CD4-positive, alpha-beta T cell treated with Interferon gamma for 1 hour (primary cell): ENCODE results near the gene CRACDL.
A peak's percentile ranks its signal among the peaks of the same experiment; 100 is the strongest.

ENCODE experiments used
- DNase-seq: peaks from one replicate; pipeline ENCODE4 v3.0.0-alpha.2; 2020

The CRACDL gene

DNA sequence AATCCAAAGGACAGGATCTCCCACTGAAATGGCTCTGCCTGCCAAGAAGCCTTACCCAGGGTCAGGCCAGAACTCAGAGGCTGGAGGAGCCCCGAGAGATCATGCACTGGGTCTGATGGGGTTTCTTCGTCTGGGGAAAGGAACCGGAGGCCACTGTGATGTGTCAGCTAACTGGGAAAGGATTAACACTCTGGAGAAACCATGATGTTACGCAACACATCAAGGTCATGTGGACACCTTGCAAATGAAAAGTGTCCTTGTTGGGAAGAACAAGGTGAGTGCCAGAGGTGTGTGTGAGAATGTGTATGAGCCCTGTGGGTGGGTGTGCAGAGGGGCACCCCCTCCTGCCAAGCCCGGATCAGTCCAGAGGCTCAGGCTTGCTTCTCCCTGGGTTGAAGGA is 86.9 kb downstream of the CRACDL start:
- no peak for DNase-seq

DNA sequence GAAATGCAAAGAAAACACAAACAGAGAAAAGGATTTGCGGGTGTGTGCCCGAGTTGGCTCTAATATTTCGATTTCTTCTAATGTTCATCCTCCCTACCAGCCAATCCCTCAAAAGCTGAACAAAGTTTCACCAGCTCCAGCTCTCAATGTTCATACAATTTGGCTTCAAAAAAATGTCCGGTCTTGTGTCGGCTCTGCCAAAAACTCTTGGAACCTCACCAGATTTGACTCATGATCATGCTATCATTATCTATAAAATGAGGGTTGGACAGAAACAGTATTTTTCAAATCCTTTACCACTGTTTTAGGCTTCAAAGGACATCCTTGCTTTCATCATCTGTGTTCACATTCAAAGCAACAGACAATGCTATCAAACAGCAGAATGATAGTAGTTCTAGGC is 88.2 kb downstream of the CRACDL start:
- DNase-seq: no peak

DNA sequence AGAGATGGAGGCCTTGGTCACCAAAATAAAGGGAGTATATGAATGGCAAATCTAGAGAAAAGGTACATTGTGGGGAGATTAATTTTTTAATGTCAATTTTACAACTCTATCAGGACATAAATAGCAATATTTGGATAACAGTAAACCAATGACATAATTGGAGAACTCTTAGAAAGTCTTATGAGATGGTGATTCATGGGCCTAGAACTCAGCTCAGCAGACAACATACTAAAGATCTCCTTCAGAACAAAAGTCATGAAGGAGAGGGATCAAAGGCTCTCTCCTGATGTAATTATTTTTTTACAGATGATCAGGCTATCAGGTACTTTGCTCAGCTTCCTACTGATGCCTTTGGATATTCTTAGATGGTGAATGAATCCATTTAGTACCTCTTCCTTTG is 90.0 kb downstream of the CRACDL start:
- no peak for DNase-seq

DNA sequence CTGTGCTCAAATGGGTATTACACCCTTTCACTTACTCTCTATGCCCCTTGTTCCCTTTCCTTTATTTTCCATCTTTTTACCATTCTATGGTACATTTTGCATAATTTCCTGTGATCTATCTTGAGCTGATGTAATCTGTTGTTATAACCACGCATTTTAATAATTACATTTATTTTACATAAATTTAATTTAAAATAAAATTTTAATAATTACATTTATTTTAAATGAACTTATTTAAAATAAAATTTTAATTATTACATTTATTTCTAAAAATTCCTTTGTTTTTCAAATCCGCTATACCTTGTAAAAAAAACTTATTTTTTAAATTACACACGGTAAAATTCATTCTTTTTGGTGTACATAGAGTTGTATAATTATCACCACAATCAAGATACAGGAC is 93.9 kb downstream of the CRACDL start:
- DNase-seq: no peak

DNA sequence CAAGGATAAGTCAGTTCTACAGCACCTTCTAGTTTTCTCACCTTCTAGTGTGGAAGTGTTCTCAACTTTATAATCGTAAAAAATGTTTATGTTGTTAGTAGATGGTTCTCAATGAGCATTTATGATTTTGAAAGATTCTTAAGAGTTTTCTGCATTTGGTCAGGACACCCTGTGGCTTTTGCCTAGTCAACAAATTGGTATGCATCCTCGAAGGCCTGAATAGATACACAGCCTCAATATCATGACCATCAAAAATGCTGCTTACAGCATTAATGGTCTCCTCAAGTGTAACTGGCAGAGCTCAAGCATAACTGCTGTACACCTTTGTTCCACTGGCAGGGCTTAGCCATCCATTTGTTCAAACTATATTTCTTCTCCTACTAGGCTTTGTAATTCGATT is 96.7 kb downstream of the CRACDL start:
- DNase-seq: no peak

DNA sequence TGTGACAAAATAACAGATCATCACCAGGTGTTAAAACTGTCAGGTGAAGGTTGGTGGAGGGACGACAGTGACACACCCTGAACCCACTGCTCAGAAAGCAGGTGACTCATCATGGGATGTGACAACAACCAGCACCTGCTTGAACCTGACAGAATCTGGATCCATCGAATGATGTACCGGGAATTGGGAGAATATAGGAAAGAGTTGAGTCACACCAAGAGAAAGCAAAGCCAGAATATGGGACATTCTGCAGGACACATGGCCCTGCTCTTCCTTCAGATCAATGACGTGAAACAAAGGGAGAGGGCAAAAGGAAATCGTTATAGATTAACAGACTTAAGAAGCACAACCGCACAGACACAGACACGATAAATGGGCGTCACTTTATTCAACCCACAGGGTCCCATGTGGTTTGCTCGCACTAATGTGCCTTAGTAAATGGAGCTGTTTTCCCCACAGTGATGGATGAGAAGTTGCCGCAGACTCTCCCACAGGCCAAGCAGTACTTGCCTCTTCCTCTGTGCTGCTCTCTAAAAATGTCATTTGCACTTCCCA is 100.1 kb downstream of the CRACDL start:
- DNase-seq: peak; percentile 45

DNA sequence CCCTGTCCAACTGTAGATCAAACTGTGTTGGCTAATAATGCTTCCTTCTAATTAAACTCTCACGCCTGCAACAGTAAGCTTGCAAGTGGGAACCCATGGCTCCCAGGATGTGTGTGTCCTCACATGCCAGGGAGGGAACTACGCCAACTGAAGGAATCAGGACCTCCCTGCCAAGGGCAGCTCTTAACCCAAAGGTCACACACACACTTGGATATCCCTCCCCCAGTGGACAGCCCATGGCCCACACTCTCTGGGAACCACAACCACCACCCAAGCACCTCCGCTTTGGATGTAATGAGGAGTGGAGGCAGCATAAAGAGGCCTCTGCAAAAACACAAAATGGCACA is 102.1 kb downstream of the CRACDL start:
- DNase-seq: no peak

DNA sequence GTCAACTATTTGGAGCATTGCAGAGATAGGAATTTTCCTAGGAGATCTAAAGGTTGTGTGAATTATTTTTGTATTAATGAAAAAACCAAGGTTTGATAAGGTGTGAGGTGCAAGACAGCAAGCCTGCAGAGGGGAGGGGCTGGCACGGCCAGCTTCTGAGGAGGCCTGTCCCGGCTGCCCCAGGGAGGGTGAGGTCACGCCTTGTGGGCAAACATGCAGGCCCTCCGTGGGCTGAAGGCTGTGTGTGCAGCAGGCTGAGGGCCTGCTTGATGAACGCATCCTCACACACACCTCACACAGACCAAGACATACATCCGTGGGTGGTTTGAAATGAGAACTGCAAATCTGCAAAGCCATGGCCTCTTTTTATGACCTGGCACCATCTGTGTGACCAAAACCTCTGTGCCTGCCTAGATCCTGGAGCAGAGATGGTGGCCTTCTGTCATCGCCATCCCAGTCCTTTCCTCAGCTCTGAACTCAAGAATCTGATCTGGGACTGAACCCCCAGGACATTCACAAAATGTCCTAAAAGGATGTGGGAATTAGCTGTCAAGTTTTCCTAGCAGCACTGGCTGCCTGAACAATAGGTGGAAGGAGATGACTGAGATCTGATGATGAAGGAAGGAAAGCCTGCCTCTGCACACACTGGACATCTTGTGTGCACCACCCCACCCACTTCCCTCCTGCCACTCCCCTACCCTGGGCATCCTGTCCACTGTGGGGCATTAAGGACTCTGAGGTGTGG is 102.7 kb downstream of the CRACDL start:
- DNase-seq: no peak

DNA sequence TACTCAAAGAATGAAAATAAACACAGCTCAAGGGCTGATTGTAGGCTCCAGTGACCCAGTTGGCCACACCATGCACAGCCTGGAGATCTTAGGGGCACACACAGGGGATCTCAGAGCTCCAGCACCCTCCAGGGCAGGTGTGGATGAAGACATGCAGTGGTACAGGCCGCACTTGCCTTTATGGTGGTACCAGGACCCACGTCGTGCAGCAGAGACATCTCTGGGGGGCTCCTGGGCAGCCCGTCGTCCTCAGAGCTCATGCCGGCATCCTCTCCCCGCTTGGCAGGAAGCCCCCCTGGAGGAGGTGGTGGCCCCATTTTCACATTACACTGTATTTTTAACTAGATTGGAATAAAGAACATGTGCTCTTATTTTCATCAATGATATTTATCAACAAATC is 103.9 kb downstream of the CRACDL start:
- DNase-seq: no peak

DNA sequence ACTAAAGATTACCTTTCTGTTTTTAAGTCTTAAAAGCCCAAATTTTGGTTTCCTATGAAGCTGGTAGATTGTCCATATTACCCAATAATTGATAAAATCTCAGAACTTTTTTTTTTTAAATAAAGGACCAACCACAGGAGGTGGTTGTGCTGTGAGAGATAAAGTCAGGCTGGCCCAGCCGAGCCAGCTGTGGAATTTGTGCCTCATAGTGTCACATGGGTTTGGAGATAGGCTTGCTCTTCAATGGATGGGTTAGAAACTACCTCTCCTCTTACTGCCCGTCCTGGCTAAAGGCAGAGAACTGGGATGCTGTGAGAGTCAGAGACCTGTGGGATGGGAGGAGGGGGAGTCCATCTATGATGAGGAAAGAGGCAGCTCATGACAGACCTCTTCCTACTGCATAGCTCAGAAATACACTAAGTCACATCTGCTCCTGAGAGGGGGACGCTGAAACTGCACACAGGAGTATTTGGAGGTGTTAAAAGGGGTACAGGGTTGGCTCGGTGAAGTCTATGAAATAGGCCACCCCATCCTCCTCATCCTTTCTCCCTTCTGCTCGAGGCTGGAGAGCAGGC is 105.4 kb downstream of the CRACDL start:
- no peak for DNase-seq

DNA sequence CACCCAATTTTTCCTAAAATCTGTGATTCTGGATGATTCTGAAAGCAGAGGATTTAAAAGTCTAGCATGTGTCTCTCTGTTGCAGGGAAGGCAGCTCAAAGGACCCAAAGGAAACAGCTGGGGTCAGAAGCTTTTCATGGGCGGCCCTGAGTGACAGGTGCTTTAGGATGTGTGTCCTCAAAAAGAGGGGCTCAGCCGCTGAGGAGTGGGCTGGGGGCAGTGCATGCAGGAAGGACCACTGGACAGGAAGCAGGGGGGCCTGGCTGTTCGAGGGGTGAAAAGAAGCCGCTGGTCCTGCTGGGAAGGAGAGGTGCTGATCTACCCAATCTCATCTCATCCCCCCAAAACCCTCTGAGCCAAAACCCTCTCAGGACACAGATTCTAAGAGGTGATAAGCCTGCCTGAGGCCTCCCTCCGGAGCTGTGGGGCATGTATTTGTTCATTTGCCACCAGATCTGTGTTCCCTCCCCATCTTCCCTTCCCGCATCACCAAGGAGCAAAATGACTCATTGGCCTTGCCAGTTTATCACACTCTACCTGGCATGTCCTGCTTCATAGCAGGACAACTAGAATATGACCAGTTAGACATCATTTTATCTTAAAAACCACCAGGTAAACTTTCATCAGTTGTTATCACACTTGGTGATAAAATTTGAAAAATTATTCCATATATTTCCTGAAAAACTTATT is 106.3 kb downstream of the CRACDL start:
- no peak for DNase-seq

DNA sequence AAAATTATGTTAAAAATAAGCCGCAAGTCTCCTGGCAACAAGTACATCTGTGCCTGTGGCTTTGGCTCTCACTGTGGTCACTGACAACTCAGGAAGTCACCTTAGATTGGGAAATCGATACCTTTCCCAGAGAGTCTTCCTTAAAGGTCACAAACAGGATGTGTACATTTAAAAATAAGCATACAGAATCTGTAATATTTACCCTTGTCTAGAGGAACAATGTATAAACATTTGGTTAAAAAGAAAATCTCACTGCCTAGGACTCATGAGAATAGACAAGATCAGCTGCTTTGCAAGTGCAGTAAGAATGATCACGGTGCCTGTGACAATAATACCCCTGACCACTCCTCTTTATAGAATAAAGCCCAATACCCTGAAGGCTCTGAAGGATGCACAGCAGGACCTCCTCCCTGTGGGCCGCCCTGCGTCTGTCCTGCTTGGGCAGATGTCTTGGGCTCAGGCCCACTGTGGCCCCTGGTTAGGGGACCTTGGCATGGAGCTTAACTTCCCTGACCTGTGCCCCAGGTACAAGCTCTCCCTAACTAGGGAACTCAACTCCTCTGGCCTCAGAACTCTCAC is 107.1 kb downstream of the CRACDL start:
- no peak for DNase-seq

DNA sequence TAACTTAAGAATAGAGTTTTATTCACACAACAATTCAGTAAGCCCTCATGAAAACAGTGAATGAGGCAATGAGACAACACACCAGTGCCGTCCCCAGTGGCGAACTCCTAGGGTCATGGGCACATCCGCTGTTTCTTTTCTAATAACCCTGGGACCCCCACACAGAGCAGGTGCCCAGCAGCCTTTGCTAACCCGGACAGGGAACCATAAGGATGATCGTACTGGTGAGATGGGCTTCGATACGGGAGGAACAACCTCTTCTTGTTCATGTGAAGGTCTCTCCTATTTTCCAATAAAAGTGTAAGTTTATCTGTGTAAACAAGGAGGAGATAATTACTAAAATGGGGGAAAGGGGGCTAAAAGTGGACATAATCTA is 107.7 kb downstream of the CRACDL start:
- no peak for DNase-seq

DNA sequence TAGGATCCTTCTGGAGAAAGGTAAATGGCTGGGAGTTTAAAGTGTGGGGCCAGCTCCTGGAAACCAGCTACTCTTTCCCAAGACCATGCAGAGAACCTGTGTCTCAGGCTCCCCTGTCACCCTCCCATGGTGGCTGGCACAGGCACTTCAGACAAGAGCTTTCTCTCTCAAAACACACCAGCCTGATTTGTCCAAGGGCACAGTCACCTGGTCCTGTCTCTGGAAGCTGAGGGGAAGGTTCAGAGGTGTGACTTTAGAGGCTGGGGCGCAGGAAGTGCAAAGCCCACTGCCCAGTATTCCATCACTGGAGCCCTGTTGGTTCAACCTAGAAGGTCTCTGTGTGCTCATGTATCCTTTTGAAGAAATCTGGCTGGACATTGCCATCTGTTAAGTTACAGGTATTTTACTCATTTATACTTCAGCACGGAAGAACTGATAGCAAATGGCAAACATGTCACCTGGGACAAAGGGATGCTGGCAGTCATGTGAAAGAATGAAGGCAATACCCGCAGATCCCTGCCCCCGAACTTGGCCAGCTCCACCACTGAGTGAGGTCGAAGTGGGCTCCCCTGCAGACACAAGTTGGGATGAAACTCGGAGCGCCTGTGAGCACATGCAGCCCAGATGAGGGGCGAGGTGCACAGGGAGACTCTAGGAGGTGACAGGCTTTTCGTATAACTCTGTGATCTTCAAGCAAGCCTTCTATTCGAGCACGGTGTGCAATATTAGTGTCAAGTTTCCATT is 108.2 kb downstream of the CRACDL start:
- DNase-seq: no peak

DNA sequence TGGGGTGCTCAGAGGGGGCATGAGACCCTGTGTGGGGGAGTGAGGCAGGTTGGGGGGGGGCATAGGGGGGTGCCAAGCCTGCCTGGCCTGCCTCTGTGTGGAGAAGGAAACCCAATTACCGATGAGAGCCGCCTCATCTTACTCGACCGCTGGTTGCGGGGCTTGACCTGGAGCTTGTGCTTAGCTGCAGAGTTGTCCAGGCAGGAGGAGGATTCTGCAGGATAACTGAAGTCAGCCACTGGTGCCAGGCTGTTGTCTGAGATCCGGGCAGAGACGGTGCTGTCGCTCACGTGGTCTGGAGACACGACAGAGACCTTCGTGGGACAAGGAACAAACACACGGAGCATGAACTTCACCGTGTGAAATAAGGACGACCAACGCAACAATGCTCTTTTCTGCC is 109.2 kb downstream of the CRACDL start:
- no peak for DNase-seq

DNA sequence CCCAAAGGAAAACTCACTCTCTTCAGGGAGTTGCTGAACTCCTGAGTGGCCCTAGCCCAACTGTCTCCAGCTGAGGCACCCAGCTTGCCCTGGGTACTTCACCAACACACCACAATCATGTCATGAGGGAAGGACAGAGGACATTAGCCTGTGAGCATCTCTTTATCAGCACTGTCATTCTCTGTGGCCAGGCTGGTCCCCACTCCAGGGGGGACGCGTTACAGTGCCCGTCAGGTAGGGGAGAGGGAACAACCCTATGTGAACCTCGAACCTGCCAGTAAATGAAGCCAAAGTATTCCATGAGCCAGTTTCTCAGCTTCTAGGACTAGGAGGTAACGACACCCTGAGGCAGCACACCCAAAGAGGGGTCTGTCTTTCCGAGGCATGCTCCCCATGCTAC is 110.2 kb downstream of the CRACDL start:
- no peak for DNase-seq

DNA sequence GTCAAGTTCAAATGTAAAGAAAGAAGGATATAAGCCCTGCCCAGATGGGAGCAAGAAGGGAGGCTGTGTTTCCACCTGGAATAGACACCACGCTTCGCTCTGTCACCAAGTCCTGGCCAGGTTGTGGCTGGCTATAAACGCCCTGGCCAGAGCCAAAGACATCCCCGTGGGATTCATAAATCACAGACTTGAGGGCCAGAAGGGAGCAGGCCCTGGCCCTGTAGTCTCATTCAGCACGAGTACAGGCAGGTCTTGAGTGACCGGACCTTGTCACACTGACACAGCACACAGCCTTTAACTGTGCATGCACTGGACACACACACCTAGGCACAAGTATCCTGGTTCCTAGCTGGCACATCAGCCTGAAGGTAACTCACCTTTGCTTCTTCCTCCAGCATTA is 110.6 kb downstream of the CRACDL start:
- DNase-seq: no peak

DNA sequence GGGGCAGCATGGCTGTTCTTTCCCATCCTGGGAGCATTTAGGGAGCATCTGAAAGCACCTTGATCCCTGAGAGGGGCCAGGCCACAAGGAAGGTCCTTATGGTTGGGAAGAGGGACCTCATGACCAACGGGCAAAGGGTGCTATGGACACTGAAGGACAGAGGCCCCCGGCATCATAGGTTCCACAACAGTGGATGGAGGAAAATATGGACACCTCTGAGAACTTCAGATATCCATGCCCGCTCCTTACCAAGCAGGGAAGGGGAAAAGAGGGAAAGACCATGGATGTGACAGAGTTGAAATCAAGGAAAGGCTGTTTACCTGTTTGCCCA is 111.0 kb downstream of the CRACDL start:
- DNase-seq: no peak

DNA sequence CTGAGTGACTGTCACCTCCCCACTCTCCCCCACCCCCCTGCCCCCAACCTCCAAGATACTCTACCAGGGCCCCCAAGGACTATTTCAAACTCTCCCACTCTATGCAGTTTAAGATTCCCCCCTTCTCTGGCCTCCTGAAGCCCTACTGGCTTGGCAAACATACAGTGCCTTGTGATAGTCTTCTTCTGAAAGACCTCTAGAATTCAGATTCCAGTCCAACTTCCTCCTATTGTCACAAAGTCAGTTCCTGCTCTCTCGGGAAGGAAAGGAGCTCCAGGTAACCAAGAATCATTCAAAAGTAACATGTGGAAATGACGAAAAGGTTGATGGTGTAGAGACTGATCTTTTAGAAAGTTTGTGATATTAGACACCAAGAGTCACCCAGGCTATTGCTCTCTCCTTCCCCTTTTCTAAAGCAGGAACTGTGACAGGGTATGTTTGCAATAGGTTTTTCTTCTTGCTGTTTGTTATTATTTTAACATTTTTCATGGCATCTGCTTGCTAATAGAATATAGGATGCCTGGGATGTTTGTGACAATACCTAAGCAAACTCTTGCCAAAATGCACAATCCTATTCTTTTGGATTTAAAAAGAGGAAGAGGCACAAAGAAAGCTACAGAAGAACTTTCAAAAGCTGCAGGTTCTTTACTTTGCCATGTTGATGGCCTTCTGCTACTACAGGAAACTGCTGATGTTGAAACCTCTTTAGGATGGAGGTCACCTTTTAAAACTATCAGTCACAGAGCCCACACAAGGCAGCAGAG is 111.6 kb downstream of the CRACDL start:
- no peak for DNase-seq

DNA sequence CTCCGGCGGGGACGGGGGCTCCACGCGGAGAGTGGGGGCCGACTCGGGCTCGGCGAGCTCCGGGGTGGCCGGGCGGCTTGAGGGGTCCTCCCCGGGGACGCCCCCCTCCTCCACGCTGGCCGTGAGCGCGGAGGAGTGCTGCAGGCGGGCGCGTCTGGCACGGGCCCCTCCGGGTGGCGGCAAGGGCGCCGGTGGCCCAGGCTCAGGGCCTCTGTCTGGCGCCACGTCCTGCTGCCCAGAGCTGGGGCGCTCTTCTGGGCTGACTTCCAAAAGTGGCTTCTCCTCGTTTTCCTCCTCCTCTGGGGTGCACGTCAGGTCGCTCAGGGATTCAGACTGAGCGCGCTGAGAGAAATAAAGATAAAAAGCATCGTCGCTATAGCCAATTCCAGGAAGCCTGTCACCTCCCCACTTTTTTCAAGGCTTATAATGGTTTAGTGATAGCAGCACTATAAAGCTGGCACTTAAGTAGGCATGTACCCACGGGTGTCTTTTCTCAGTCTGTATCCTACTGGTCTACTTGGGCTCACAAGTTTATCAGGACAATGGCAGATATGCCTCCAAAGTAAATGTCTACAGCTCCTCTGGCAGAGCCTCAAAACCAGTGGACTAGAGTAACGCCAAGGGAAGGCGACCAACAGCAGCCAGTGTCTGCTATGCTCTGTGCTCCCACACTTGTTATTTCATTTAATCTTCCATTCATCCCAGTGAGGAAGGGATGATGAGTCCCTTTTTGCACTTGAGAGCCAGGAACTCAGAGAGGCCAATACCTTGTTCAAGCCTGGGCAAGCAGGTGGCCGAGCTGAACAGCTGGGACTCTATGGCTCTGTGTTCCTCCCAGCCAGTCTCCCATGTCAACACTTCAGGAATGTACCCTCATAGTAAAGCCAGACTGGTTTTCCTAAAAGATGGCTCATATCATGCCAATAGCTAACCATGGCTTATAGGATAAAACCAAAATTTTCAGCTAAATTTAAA is 112.5 kb downstream of the CRACDL start:
- no peak for DNase-seq
